HCT116 (cell line): ENCODE data around the gene AVEN. TPM values are rescaled to one million over a fixed set of nuclear protein-coding genes. Genes with fewer than 3 reads are reported as not detected.
A peak's percentile ranks its signal among the peaks of the same experiment; 100 is the strongest.

Source experiments
- ATAC-seq: fragments of 200-7000 bp; cut with Tn5 transposase; 2 replicates; pipeline ENCODE4 v1.9.1; 2020; ENCODE audit warnings: mild to moderate bottlenecking, moderate library complexity
- BruUV-seq: library from RNA; stranded (reverse); fragments of 400-500 nt; replicated peaks from 2 replicates; lab custom pipeline; 2021; lab: Mats Ljungman, UMichigan
- CTCF ChIA-PET: fragments of 300-600 bp; sonication (Branson Sonifier 250); formaldehyde crosslinking; loops from one replicate; lab custom pipeline; 2021; ENCODE audit warnings: antibody characterized with exemption; lab: Charles Lee
- POLR2A ChIA-PET: fragments of 300-600, 350-600 bp; sonication (Branson Sonifier 250); formaldehyde crosslinking; loops from one replicate; lab custom pipeline; 2021; ENCODE audit warnings: antibody characterized with exemption; lab: Charles Lee
- RAD21 ChIA-PET, 2 experiments: fragments of 300-600 bp; sonication (Branson Sonifier 250); formaldehyde crosslinking; loops; one replicate each; lab custom pipeline; 2023; ENCODE audit warnings: low total read pairs in 2 of 2; ENCODE audit not compliant: uncharacterized antibody in 2 of 2, unreplicated experiment in 2 of 2, low non-redundant PET in 1 of 2; lab: Charles Lee
- DNase-seq: peaks from one replicate; pipeline ENCODE4 v3.0.0-alpha.2; 2010; ENCODE audit warnings: low read depth, low spot score
- H2AFZ ChIP-seq: fragments of 200-600 bp; shearing (Covaris generic), sonication (generic); 2 replicates; pipeline ENCODE4 v1.6.1; 2017; ENCODE audit warnings: low read depth, mixed run types, mixed read lengths, antibody characterized with exemption, low read length; ENCODE audit not compliant: poor library complexity, severe bottlenecking
- H3K27ac ChIP-seq: 2 replicates; pipeline ENCODE4 v1.5.1; 2012; ENCODE audit warnings: low read depth, low read length
- H3K27me3 ChIP-seq: fragments of 200-600 bp; sonication (generic); 2 replicates; pipeline ENCODE4 v1.6.1; 2016; ENCODE audit warnings: mixed run types, low read length, mixed read lengths; ENCODE audit not compliant: insufficient read depth
- H3K36me3 ChIP-seq, 2 experiments: fragments of 200-500 bp in 1 of 2; fragments of 200-600 bp in 1 of 2; sonication (Bioruptor generic) in 1 of 2; sonication (generic) in 1 of 2; 2 replicates each; pipeline versions ENCODE4 v1.5.1 to v1.6.1; 2014 to 2016; ENCODE audit warnings: low read length in 2 of 2, inconsistent platforms in 1 of 2, mixed read lengths in 1 of 2, mixed run types in 1 of 2; ENCODE audit not compliant: insufficient read depth in 2 of 2, control insufficient read depth in 1 of 2
- H3K4me1 ChIP-seq, 2 experiments: fragments of 200-600 bp in 1 of 2; sonication (generic) in 1 of 2; 2 replicates each; pipeline versions ENCODE4 v1.5.1 to v1.6.1; 2012 to 2017; ENCODE audit warnings: low read length in 2 of 2, inconsistent platforms in 1 of 2, mild to moderate bottlenecking in 1 of 2, mixed read lengths in 1 of 2, mixed run types in 1 of 2, moderate library complexity in 1 of 2; ENCODE audit not compliant: insufficient read depth in 2 of 2, control insufficient read depth in 1 of 2
- H3K4me2 ChIP-seq: fragments of 200-600 bp; sonication (generic); 2 replicates; pipeline ENCODE4 v1.6.1; 2017; ENCODE audit warnings: mixed run types, low read length, mixed read lengths
- H3K4me3 ChIP-seq, 2 experiments: fragments of 200-600 bp in 1 of 2; sonication (generic) in 1 of 2; replicated peaks in 1 of 2; 2 replicates each; pipeline ENCODE4 v1.5.1; 2011 to 2016; ENCODE audit warnings: low read length in 2 of 2, control low read depth in 1 of 2, low read depth in 1 of 2, mild to moderate bottlenecking in 1 of 2, mixed read lengths in 1 of 2, mixed run types in 1 of 2
- H3K79me2 ChIP-seq: fragments of 200-600 bp; sonication (generic); 2 replicates; pipeline ENCODE4 v1.6.1; 2017; ENCODE audit warnings: mild to moderate bottlenecking, mixed run types, low read length, moderate library complexity, mixed read lengths; ENCODE audit not compliant: insufficient read depth
- H3K9ac ChIP-seq: fragments of 200-600 bp; sonication (generic); 2 replicates; pipeline ENCODE4 v1.6.1; 2016; ENCODE audit warnings: low read length, mixed read lengths
- H3K9me2 ChIP-seq: fragments of 200-600 bp; sonication (generic), shearing (Covaris generic); 2 replicates; pipeline ENCODE4 v1.6.1; 2017; ENCODE audit warnings: mixed run types, mild to moderate bottlenecking, moderate library complexity; ENCODE audit not compliant: insufficient read depth
- H3K9me3 ChIP-seq, 2 experiments: fragments of 200-500 bp in 1 of 2; fragments of 200-600 bp in 1 of 2; sonication (Bioruptor generic) in 1 of 2; sonication (generic) in 1 of 2; 2 replicates each; pipeline ENCODE4 v1.6.1; 2014 to 2017; ENCODE audit warnings: low read length in 2 of 2, mixed read lengths in 2 of 2, inconsistent platforms in 1 of 2, low read depth in 1 of 2, mild to moderate bottlenecking in 1 of 2, mixed run types in 1 of 2, moderate library complexity in 1 of 2; ENCODE audit not compliant: control insufficient read depth in 1 of 2, insufficient read depth in 1 of 2
- H4K20me1 ChIP-seq: fragments of 200-600 bp; sonication (generic), shearing (Covaris generic); 2 replicates; pipeline ENCODE4 v1.6.1; 2017; ENCODE audit warnings: mixed run types, mild to moderate bottlenecking, moderate library complexity; ENCODE audit not compliant: insufficient read depth
- CBX3 ChIP-seq: IDR thresholded peaks from 2 replicates; pipeline ENCODE4 v1.6.1; 2012; ENCODE audit warnings: low read depth
- CTCF ChIP-seq, 3 experiments: fragments of 200-600 bp in 1 of 3; sonication (generic) in 1 of 3; IDR thresholded peaks in 2 of 3; conservative IDR thresholded peaks in 1 of 3; 2 replicates each; pipeline ENCODE4 v1.5.1; 2012 to 2017; ENCODE audit warnings: low read depth in 2 of 3, low read length in 2 of 3, antibody characterized with exemption in 1 of 3, borderline replicate concordance in 1 of 3, control low read depth in 1 of 3, mild to moderate bottlenecking in 1 of 3, mixed read lengths in 1 of 3, mixed run types in 1 of 3, moderate library complexity in 1 of 3; ENCODE audit not compliant: insufficient read depth in 1 of 3
- EGR1 ChIP-seq: IDR thresholded peaks from 2 replicates; pipeline ENCODE4 v1.6.1; 2012; ENCODE audit warnings: low read depth
- ELF1 ChIP-seq: IDR thresholded peaks from 2 replicates; pipeline ENCODE4 v1.6.1; 2012; ENCODE audit warnings: low read depth, borderline replicate concordance
- EZH2 ChIP-seq: fragments of 200-600 bp; sonication (generic); IDR thresholded peaks from 2 replicates; pipeline ENCODE4 v1.6.1; 2017; ENCODE audit warnings: antibody characterized with exemption, mixed run types
- EZH2phosphoT487 ChIP-seq: fragments of 200-600 bp; IDR thresholded peaks from 2 replicates; pipeline ENCODE4 v1.6.1; 2018; ENCODE audit warnings: antibody characterized with exemption, borderline replicate concordance
- FOSL1 ChIP-seq: IDR thresholded peaks from 2 replicates; pipeline ENCODE4 v1.6.1; 2012; ENCODE audit warnings: low read depth
- MAX ChIP-seq: IDR thresholded peaks from 2 replicates; pipeline ENCODE4 v1.6.1; 2012
- POLR2A ChIP-seq: IDR thresholded peaks from 2 replicates; pipeline ENCODE4 v1.7.0; 2011; ENCODE audit warnings: borderline replicate concordance; ENCODE audit not compliant: insufficient read depth, insufficient read length; ENCODE audit errors: extremely low read depth
- POLR2AphosphoS5 ChIP-seq: IDR thresholded peaks from 2 replicates; pipeline ENCODE4 v1.6.1; 2011; ENCODE audit warnings: mild to moderate bottlenecking, low read depth, low read length, moderate library complexity
- RAD21 ChIP-seq: IDR thresholded peaks from 2 replicates; pipeline ENCODE4 v1.6.1; 2012; ENCODE audit warnings: low read depth, mild to moderate bottlenecking
- SIN3A ChIP-seq: IDR thresholded peaks from 2 replicates; pipeline ENCODE4 v1.6.1; 2012; ENCODE audit warnings: low read depth
- SRF ChIP-seq: IDR thresholded peaks from 2 replicates; pipeline ENCODE4 v1.6.1; 2012; ENCODE audit warnings: low read depth
- ZFX ChIP-seq: fragments of 450-650 bp; IDR thresholded peaks from 2 replicates; pipeline ENCODE4 v1.6.1; 2017
- ZNF274 ChIP-seq: fragments of 200-500 bp; sonication (Bioruptor generic); IDR thresholded peaks from 2 replicates; pipeline ENCODE4 v1.6.1; 2014; ENCODE audit warnings: mild to moderate bottlenecking, low read depth, low read length, inconsistent platforms
- intact Hi-C: fragments of 100-400 bp; cut with micrococcal nuclease; formaldehyde crosslinking; loops from 2 replicates; pipeline ENCODE4 v1.10.0; 2022
- total RNA-seq: library from RNA; stranded (reverse); gene quantifications from one replicate; pipeline ENCODE4 v1.2.1, GENCODE V29; 2021; ENCODE audit not compliant: unreplicated experiment
- TF ChIP-seq, protein P1 (sequence below): IDR thresholded peaks from 2 replicates; pipeline ENCODE4 v1.6.1; 2012; ENCODE audit warnings: low read depth
- TF ChIP-seq, protein P2 (sequence below): IDR thresholded peaks from 2 replicates; pipeline ENCODE4 v1.6.1; 2012

The AVEN gene
- total RNA-seq, 1 experiment from 2014 or later: 6.8 TPM

DNA sequence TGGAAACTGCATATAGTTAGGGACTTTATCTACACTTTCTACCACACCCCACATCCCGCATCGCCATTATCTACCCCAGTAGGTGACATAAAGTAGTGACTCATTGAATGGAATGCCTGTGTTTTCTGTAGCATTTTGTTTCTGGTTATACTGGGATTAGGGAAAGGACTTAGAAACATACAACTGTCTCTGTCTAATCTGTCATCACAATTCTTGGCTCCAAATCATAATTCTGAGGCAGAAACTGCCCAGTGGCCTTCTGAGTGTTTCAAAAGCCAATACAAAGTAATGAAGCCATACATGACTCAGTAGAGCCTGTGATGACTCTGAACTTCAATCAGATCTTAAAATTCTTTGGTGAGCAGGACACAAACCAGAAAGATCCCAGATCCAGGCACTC lies 186.4 kb downstream of the AVEN start:
- no peaks in the 10 kb centered on the region for H3K36me3 ChIP-seq
- H3K9me2 ChIP-seq: no peaks in the 10 kb centered on the region
- BruUV-seq: no TSS peak
- CTCF ChIA-PET: no interaction called here
- POLR2A ChIA-PET: no interaction called here
- no peak overlapping the region for H3K27ac ChIP-seq
- H3K4me2 ChIP-seq: peak overlapping the region; percentile 4; the same call in 1 of the 2 replicates
- RAD21 ChIA-PET: no interaction called here
- no peaks in the 10 kb centered on the region for H4K20me1 ChIP-seq
- no peaks in the 10 kb centered on the region for H3K79me2 ChIP-seq
- no peak for DNase-seq
- H3K27me3 ChIP-seq: no peaks in the 10 kb centered on the region
- intact Hi-C loops: no loop called here
- TF ChIP-seq EGR1: no peak
- TF ChIP-seq POLR2A: no peak
- no peak for TF ChIP-seq MAX
- TF ChIP-seq, all 23 proteins: peak for 0
- peak; percentile 61 for ATAC-seq
- H3K9me3 ChIP-seq: no peaks in the 10 kb centered on the region
- H2AFZ ChIP-seq: no peak overlapping the region
- H3K4me1 ChIP-seq: peaks cover 0 to 8% of the 10 kb centered on the region in 2 experiments; a peak in 1 of 4 replicates
- no peak overlapping the region for H3K4me3 ChIP-seq
- no peak overlapping the region for H3K9ac ChIP-seq

DNA sequence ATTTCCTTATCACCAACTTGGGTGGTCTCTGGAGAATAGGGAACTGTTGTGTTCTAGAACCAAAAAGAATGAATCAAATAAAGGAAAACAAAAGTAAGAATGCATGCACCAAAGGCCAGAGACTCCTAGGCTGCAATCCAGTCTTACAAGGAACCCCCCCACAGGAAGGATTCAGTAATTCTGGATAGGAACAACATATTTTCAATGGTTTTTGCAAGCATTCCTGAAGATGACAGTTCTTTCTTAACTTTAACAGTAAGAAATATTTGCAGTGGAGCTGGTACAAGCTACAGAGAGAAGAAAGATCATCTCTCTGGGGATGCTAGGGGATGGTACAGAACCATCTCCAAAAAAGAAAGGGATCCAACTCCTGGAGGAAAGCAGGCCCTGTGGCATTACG lies 186.9 kb downstream of the AVEN start:
- POLR2A ChIA-PET: no interaction called here
- RAD21 ChIA-PET: no interaction called here
- H3K4me1 ChIP-seq: peaks cover 0 to 8% of the 10 kb centered on the region in 2 experiments; a peak in 1 of 4 replicates
- TF ChIP-seq, protein P1, sequence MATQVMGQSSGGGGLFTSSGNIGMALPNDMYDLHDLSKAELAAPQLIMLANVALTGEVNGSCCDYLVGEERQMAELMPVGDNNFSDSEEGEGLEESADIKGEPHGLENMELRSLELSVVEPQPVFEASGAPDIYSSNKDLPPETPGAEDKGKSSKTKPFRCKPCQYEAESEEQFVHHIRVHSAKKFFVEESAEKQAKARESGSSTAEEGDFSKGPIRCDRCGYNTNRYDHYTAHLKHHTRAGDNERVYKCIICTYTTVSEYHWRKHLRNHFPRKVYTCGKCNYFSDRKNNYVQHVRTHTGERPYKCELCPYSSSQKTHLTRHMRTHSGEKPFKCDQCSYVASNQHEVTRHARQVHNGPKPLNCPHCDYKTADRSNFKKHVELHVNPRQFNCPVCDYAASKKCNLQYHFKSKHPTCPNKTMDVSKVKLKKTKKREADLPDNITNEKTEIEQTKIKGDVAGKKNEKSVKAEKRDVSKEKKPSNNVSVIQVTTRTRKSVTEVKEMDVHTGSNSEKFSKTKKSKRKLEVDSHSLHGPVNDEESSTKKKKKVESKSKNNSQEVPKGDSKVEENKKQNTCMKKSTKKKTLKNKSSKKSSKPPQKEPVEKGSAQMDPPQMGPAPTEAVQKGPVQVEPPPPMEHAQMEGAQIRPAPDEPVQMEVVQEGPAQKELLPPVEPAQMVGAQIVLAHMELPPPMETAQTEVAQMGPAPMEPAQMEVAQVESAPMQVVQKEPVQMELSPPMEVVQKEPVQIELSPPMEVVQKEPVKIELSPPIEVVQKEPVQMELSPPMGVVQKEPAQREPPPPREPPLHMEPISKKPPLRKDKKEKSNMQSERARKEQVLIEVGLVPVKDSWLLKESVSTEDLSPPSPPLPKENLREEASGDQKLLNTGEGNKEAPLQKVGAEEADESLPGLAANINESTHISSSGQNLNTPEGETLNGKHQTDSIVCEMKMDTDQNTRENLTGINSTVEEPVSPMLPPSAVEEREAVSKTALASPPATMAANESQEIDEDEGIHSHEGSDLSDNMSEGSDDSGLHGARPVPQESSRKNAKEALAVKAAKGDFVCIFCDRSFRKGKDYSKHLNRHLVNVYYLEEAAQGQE: no peak
- TF ChIP-seq FOSL1 (no peak), ELF1 (no peak), ZFX (no peak), CBX3 (no peak), EGR1 (no peak), POLR2A (no peak), ZNF274 (no peak), EZH2phosphoT487 (no peak), EZH2 (no peak), SIN3A (no peak), RAD21 (no peak), POLR2AphosphoS5 (no peak), CTCF (IDR thresholded peaks at IDR 0.05 in 2 of 3, conservative IDR thresholded peaks at IDR 0.05 in 1 of 3; ENCODE audit: borderline replicate concordance in 1 of 3, insufficient read depth in 1 of 3, low read depth in 2 of 3, low read length in 2 of 3) (no peak), SRF (no peak)
- TF ChIP-seq, protein P2, sequence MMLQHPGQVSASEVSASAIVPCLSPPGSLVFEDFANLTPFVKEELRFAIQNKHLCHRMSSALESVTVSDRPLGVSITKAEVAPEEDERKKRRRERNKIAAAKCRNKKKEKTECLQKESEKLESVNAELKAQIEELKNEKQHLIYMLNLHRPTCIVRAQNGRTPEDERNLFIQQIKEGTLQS: no peak

More for the DNA sequence above, 186.9 kb downstream of the AVEN start:
- H4K20me1 ChIP-seq: no peaks in the 10 kb centered on the region
- BruUV-seq: no TSS peak
- H3K79me2 ChIP-seq: no peaks in the 10 kb centered on the region
- no peaks in the 10 kb centered on the region for H3K9me3 ChIP-seq
- ATAC-seq (no peak), DNase-seq (no peak)
- no peak overlapping the region for H3K4me3 ChIP-seq
- peak overlapping the region; percentile 4; the same call in 1 of the 2 replicates for H3K4me2 ChIP-seq
- H3K9ac ChIP-seq: no peak overlapping the region
- no peaks in the 10 kb centered on the region for H3K9me2 ChIP-seq
- CTCF ChIA-PET: no interaction called here
- H3K27ac ChIP-seq: no peak overlapping the region
- H2AFZ ChIP-seq: no peak overlapping the region
- H3K27me3 ChIP-seq: no peaks in the 10 kb centered on the region
- intact Hi-C loops: no loop called here
- H3K36me3 ChIP-seq: no peaks in the 10 kb centered on the region
